ENCODE measurements around the gene KRTAP10-11.
"Not testable (repeated sequence)": the region's sequence is repeated elsewhere in the genome, so short reads cannot be mapped to it uniquely, and the experiment has no call there.

KRTAP10-11 gene

GRCh38 chr21:44664691-44665090 is 18.5 kb downstream of the KRTAP10-11 start:
- DNase-seq (ENCODE audit: low read depth) = no peak

- DNase-seq (ENCODE audit: low read depth) = no peak
Observed at GRCh38 chr21:44666401-44667320, 20.4 kb downstream of the KRTAP10-11 start, which contains the start of gene KRTAP12-2. TSS of gene KRTAP12-2 (minus strand) at chr21:44666927. CDS start at chr21:44666886, 41 bp downstream.

GRCh38 chr21:44667612-44668011 is 21.4 kb downstream of the KRTAP10-11 start:
- DNase-seq (ENCODE audit: low read depth) = no peak

GRCh38 chr21:44670642-44671432 is 24.6 kb downstream of the KRTAP10-11 start:
- DNase-seq (ENCODE audit: low read depth) = no peak

- DNase-seq (ENCODE audit: low read depth) = no peak
Observed at GRCh38 chr21:44671911-44672310, 25.7 kb downstream of the KRTAP10-11 start.

- no peak for DNase-seq (ENCODE audit: low read depth)
Observed at GRCh38 chr21:44677881-44678280, 31.7 kb downstream of the KRTAP10-11 start.

- DNase-seq (ENCODE audit: low read depth) = no peak
Observed at GRCh38 chr21:44681152-44681551, 34.9 kb downstream of the KRTAP10-11 start.

GRCh38 chr21:44681861-44682579 is 35.8 kb downstream of the KRTAP10-11 start, which contains the start of gene KRTAP12-1:
TSS of gene KRTAP12-1 (minus strand) at chr21:44682163. CDS start at chr21:44682123, 40 bp downstream.
- no peak for DNase-seq (ENCODE audit: low read depth)

- DNase-seq (ENCODE audit: low read depth) = no peak
Observed at GRCh38 chr21:44682580-44683151, 36.5 kb downstream of the KRTAP10-11 start.

- DNase-seq (ENCODE audit: low read depth) = no peak
Observed at GRCh38 chr21:44684077-44684476, 37.9 kb downstream of the KRTAP10-11 start.

GRCh38 chr21:44684483-44684882 is 38.3 kb downstream of the KRTAP10-11 start:
- DNase-seq (ENCODE audit: low read depth) = no peak

GRCh38 chr21:44685050-44685449 is 38.8 kb downstream of the KRTAP10-11 start:
- DNase-seq (ENCODE audit: low read depth) = not testable (repeated sequence)

- DNase-seq (ENCODE audit: low read depth) = no peak
Observed at GRCh38 chr21:44686000-44686781, 40.0 kb downstream of the KRTAP10-11 start.

GRCh38 chr21:44686843-44687561 is 40.8 kb downstream of the KRTAP10-11 start:
- DNase-seq (ENCODE audit: low read depth) = no peak

- no peak for DNase-seq (ENCODE audit: low read depth)
Observed at GRCh38 chr21:44687671-44688070, 41.5 kb downstream of the KRTAP10-11 start.

GRCh38 chr21:44689740-44690139 is 43.5 kb downstream of the KRTAP10-11 start:
- DNase-seq (ENCODE audit: low read depth) = not testable (repeated sequence)

GRCh38 chr21:44691686-44692085 is 45.5 kb downstream of the KRTAP10-11 start:
- no peak for DNase-seq (ENCODE audit: low read depth)

GRCh38 chr21:44692798-44693512 is 46.7 kb downstream of the KRTAP10-11 start:
- DNase-seq (ENCODE audit: low read depth) = no peak

GRCh38 chr21:44694776-44695175 is 48.6 kb downstream of the KRTAP10-11 start:
- no peak for DNase-seq (ENCODE audit: low read depth)
